ENCODE results near the gene ASB13. TPM values are rescaled to one million over a fixed set of nuclear protein-coding genes. Genes with fewer than 3 reads are reported as not detected.

Gene ASB13
- total RNA-seq, 1 donor from 2014 or later: 15.3 TPM

DNA sequence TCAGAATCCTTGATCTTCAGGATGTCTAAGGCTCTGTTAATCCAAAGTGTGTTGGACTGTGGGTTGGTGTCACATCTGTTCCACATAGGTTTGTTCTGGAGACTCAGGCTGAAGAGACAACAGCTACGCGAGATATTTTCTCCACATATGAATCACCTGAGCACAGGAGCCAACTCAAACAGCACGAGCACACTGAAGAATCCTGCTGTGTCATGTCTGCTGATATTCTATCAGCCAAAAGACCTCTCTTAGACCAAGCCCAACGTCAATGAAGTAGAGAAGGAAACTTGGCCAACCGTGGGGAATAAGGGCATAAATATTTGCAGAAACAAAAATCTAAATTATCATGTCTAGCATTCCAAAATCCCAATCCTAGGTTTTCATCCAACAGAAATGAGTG lies 15.5 kb upstream of the ASB13 start:
- no peak for DNase-seq (ENCODE audit: low spot score in 2 of 2)
- Histone ChIP-seq H3K4me1 (peaks cover 0 to 10% of the 10 kb centered on the region in 2 donors), H3K9me3 (no peaks in the 10 kb centered on the region), H3K27me3 (no peaks in the 10 kb centered on the region), H3K4me3 (no peak overlapping the region), H3K27ac (no peak overlapping the region), H3K36me3 (no peaks in the 10 kb centered on the region)
- TF ChIP-seq, protein P1, sequence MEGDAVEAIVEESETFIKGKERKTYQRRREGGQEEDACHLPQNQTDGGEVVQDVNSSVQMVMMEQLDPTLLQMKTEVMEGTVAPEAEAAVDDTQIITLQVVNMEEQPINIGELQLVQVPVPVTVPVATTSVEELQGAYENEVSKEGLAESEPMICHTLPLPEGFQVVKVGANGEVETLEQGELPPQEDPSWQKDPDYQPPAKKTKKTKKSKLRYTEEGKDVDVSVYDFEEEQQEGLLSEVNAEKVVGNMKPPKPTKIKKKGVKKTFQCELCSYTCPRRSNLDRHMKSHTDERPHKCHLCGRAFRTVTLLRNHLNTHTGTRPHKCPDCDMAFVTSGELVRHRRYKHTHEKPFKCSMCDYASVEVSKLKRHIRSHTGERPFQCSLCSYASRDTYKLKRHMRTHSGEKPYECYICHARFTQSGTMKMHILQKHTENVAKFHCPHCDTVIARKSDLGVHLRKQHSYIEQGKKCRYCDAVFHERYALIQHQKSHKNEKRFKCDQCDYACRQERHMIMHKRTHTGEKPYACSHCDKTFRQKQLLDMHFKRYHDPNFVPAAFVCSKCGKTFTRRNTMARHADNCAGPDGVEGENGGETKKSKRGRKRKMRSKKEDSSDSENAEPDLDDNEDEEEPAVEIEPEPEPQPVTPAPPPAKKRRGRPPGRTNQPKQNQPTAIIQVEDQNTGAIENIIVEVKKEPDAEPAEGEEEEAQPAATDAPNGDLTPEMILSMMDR (IDR thresholded peaks at IDR 0.05): no peak
- intact Hi-C loops (cut with DNase I): loop anchor here (10.0 kb wide), 1 partner anchor 293 kb away; the partner anchor contains the start of gene IL15RA

DNA sequence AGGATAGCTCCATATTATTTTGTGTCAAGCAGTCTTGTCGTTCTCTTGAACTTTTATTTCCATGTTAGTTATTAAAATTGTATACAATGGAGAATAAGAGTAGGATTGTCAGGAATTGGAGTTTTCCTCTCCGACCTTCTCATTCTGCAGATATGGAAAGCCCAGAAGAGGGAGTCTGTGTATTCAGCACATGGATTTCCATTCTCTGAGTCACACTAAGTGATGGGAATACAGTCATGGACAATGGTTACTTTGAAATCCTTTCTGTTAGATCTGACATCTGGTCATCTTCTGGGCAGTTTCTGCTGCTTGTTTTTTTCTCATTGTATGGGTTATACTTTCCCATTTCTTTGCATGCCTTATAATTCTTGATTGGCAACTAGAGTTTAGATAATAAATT lies 13.2 kb upstream of the ASB13 start:
- Histone ChIP-seq H3K36me3 (no peaks in the 10 kb centered on the region), H3K4me1 (no peaks in the 10 kb centered on the region), H3K27me3 (no peaks in the 10 kb centered on the region), H3K4me3 (no peak overlapping the region), H3K9me3 (no peaks in the 10 kb centered on the region), H3K27ac (no peak overlapping the region)
- DNase-seq (ENCODE audit: low spot score in 2 of 2): no peak
- TF ChIP-seq, protein P1 (IDR thresholded peaks at IDR 0.05): no peak
- intact Hi-C loops (cut with DNase I): loop anchor here (10.0 kb wide), 1 partner anchor 295 kb away; the partner anchor contains the start of gene IL15RA

DNA sequence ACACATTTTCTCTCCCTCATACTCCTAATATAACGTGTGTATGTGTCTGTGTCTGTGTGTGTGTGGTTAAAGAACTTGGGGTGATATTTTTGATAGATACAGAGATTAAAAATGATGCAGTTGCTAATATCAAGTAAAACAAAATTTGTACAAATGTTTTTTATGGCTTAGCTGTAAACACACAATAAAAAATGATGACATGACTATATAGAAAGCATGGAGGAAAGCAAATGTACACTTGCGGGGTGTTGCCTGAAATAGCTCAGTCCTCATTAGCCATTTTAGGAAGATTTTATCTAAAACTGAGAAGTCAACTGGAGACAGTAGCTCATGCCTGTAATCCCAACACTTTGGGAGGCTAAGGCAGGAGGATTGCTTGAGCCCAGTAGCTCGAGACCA lies 12.6 kb upstream of the ASB13 start:
- H3K9me3 ChIP-seq: no peaks in the 10 kb centered on the region
- H3K27ac ChIP-seq: no peak overlapping the region
- no peaks in the 10 kb centered on the region for H3K36me3 ChIP-seq
- no peak for DNase-seq (ENCODE audit: low spot score in 2 of 2)
- intact Hi-C loops (cut with DNase I): no loop called here
- no peak overlapping the region for H3K4me3 ChIP-seq
- no peaks in the 10 kb centered on the region for H3K27me3 ChIP-seq
- H3K4me1 ChIP-seq: no peaks in the 10 kb centered on the region
- TF ChIP-seq, protein P1 (IDR thresholded peaks at IDR 0.05): no peak

DNA sequence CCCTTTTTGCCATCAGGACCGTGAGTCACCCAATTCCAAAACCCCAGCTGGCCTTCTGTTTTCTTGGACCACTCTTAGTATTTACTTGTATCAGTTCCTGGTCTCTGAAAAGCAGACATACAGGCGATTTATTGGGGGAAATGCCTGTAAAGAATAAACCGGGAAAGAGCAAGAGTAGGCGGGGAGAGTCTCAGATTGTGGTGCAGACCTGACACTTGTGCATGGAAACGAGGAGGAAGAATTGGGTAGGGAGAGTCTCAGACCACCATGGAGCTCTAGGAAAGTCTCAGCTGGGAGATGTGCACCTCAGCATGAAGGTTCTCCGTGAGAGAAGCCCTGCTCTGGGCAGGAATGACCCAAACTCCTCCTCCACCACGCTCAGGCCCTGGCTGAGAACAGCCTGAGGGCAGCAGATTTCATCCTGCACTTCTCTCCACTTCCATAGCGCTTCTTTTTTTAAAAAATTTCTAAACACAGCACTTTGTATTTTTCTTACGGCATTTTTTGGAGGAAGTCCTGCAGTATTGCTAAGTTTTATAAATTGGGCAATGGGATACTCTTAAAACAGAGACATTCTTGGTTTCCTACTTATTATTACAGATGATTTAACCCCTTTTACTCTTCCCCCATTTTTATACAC lies 12.1 kb upstream of the ASB13 start:
- Histone ChIP-seq H3K27me3 (no peaks in the 10 kb centered on the region), H3K4me1 (no peaks in the 10 kb centered on the region), H3K36me3 (no peaks in the 10 kb centered on the region), H3K27ac (no peak overlapping the region), H3K9me3 (no peaks in the 10 kb centered on the region), H3K4me3 (no peak overlapping the region)
- no peak for DNase-seq (ENCODE audit: low spot score in 2 of 2)
- TF ChIP-seq, protein P1 (IDR thresholded peaks at IDR 0.05): no peak
- intact Hi-C loops (cut with DNase I): no loop called here

DNA sequence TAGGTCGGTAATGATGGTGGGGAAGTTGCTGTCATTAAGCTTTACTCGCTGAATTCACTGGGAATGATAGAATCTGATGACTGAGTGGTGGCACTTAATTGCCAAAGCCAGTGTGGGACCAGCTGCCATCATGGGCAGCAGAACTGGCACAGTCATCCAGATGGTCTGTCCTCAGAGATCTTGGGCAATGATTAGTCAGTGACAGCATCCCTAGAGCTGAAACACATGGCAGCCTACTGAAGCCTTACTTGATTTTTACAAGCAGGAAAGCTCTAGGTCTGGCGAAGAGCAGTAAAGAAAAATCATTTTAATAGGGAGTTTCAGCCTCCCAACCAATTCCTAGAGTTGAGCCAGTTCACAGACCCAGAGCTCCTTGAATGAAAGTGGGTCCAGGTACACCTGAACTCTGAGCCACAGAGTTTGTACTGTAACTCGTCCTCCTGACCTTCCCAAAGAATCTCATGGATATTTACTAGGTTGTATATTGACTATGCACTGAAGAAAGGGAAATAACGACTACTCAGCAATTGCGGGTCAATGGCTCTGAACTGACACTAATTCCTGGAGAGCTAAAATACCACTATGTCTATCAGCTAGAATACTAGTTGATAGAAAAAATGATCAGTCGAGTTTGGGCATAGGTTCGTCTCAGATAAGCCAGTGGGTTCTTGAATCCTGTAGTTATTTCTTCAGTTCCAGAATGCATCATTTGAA lies 4.4 kb upstream of the ASB13 start:
- H3K27me3 ChIP-seq: no peaks in the 10 kb centered on the region
- no peaks in the 10 kb centered on the region for H3K36me3 ChIP-seq
- H3K27ac ChIP-seq: no peak overlapping the region
- DNase-seq (ENCODE audit: low spot score in 2 of 2): no peak
- TF ChIP-seq, protein P1 (IDR thresholded peaks at IDR 0.05): no peak
- no peak overlapping the region for H3K4me3 ChIP-seq
- H3K9me3 ChIP-seq: no peaks in the 10 kb centered on the region
- H3K4me1 ChIP-seq: peaks cover 0 to 4% of the 10 kb centered on the region in 2 donors
- intact Hi-C loops (cut with DNase I): no loop called here

All from ascending aorta (tissue), 2 donors.